Measurements from ENCODE around the gene TMEM131.

The TMEM131 gene

DNA sequence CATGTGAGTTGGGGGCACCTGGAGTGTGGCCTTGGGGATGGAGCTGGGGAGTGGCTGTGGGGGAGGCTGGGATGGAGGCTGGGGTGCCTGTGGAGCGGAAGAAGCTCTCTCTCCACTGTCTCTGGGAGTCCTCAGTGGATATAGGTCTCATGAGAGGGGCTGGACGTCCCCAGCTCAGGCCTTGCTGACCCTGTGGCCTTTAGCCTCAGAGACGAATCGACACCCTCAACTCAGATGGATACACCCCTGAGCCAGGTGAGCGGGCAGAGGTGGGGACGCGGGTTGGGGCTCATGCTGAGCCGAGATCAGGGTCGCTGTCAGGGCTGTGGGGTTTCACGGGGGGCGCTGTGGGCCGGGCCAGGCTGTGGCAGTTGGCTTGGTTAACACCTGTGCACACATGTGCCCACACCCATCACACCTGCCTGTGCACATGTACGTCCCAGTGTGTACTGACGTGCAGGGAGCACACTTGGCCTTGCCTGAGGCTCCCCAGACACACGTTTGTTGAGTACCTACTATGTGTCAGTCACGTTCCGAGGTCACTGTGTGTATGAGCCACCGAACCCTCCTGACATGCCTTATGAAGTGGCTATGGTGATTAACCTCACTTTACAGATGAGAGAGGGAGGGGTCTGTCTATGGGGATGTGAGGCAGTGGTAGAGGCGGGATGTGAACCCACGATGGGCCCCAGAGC is 262.3 kb downstream of the TMEM131 start:
- no peaks in the 10 kb centered on the region for H3K4me1 ChIP-seq (ENCODE audit: control insufficient read depth in 1 of 2, insufficient read depth in 2 of 2, low read length in 2 of 2)
- H3K9ac ChIP-seq (ENCODE audit: low read length): no peak overlapping the region
- no peak overlapping the region for H3K4me3 ChIP-seq (ENCODE audit: low read depth, low read length)
- peak overlapping the region; percentile 37 for H3K23ac ChIP-seq (ENCODE audit: low read length)
- no peak overlapping the region for H4K12ac ChIP-seq (ENCODE audit: low read depth, low read length)
- H3K79me2 ChIP-seq (ENCODE audit: control insufficient read depth, insufficient read depth, low read length, poor library complexity): no peaks in the 10 kb centered on the region
- no peak for DNase-seq
- no peak overlapping the region for H4K8ac ChIP-seq (ENCODE audit: low read depth, low read length)
- no peak overlapping the region for H3K14ac ChIP-seq (ENCODE audit: low read length)
- H2AK5ac ChIP-seq (ENCODE audit: low read length): no peak overlapping the region
- no peak overlapping the region for H4K91ac ChIP-seq (ENCODE audit: low read depth, low read length)
- no peak overlapping the region for H2BK120ac ChIP-seq (ENCODE audit: insufficient read depth, low read length, poor library complexity)
- H3K27ac ChIP-seq (ENCODE audit: low read depth, low read length): no peak overlapping the region
- no peaks in the 10 kb centered on the region for H3K36me3 ChIP-seq (ENCODE audit: control insufficient read depth in 1 of 2, insufficient read depth in 2 of 2, low read length in 2 of 2)
- no peaks in the 10 kb centered on the region for H3K79me1 ChIP-seq (ENCODE audit: low read length)
- H3K9me3 ChIP-seq (ENCODE audit: insufficient read depth, low read depth, low read length): peaks cover 12% of the 10 kb centered on the region
- no peak overlapping the region for H3K4ac ChIP-seq (ENCODE audit: low read depth, low read length)
- H2AFZ ChIP-seq (ENCODE audit: insufficient read depth, low read length, poor library complexity): no peak overlapping the region
- no peak overlapping the region for H2BK12ac ChIP-seq (ENCODE audit: low read length)
- no CpG with 5 or more reads among the region's 20 CpGs for WGBS (ENCODE audit: extremely low coverage, insufficient coverage, insufficient read length)
- no peak overlapping the region for H2BK5ac ChIP-seq (ENCODE audit: low read depth, low read length, poor library complexity)
- no peak overlapping the region for H3K18ac ChIP-seq (ENCODE audit: low read length)
- no peak overlapping the region for H3K4me2 ChIP-seq (ENCODE audit: low read length)
- no peaks in the 10 kb centered on the region for H3K27me3 ChIP-seq (ENCODE audit: insufficient read depth, low read length)

DNA sequence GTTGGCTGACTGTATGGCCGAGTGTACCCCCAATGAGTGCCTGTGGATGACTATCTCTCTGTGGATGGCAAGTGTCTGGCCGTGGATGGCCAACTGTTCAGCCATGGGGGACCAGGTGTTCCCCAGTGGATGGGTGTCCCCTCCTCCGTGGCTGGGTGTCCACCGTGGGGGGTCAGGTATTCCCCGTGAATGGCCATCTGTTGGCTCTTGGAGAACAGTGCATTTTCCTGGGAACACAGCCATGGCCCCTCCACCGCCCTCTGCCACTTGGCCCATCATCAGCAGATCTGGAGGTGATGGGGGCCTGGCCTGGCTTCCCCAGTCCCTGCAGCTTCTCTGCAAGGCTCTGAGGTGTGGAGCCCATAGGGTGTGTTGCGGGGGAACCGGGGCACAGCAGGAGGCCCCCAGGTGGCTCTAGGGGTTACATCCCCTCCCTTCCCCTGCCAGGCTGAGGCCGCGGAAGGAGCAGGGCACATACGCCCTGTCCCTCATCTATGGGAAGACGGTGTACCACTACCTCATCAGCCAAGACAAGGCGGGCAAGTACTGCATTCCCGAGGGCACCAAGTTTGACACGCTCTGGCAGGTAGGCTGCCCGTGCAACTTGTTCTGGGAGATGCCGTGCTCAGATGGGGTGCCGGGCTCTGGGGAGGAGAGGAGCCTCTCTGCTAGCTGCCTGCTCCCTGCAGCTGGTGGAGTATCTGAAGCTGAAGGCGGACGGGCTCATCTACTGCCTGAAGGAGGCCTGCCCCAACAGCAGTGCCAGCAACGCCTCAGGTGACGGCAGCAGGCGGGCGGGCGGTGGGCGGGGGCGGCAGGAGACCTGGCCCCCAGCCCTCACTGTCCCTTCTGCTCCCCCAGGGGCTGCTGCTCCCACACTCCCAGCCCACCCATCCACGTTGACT is 263.1 kb downstream of the TMEM131 start:
- Histone ChIP-seq H2BK12ac (ENCODE audit: low read length) (no peak overlapping the region), H3K79me1 (ENCODE audit: low read length) (no peaks in the 10 kb centered on the region), H3K4me3 (ENCODE audit: low read depth, low read length) (no peak overlapping the region), H3K23ac (ENCODE audit: low read length) (no peak overlapping the region), H4K8ac (ENCODE audit: low read depth, low read length) (no peak overlapping the region), H4K91ac (ENCODE audit: low read depth, low read length) (no peak overlapping the region), H2AK5ac (ENCODE audit: low read length) (no peak overlapping the region), H3K9me3 (ENCODE audit: insufficient read depth, low read depth, low read length) (peaks cover 15% of the 10 kb centered on the region), H2BK5ac (ENCODE audit: low read depth, low read length, poor library complexity) (no peak overlapping the region), H3K36me3 (ENCODE audit: control insufficient read depth in 1 of 2, insufficient read depth in 2 of 2, low read length in 2 of 2) (no peaks in the 10 kb centered on the region), H3K27ac (ENCODE audit: low read depth, low read length) (no peak overlapping the region), H3K9ac (ENCODE audit: low read length) (no peak overlapping the region), H3K4ac (ENCODE audit: low read depth, low read length) (no peak overlapping the region), H3K14ac (ENCODE audit: low read length) (no peak overlapping the region), H3K79me2 (ENCODE audit: control insufficient read depth, insufficient read depth, low read length, poor library complexity) (no peaks in the 10 kb centered on the region), H3K4me2 (ENCODE audit: low read length) (no peak overlapping the region), H3K18ac (ENCODE audit: low read length) (no peak overlapping the region), H2BK120ac (ENCODE audit: insufficient read depth, low read length, poor library complexity) (no peak overlapping the region), H3K27me3 (ENCODE audit: insufficient read depth, low read length) (no peaks in the 10 kb centered on the region), H4K12ac (ENCODE audit: low read depth, low read length) (no peak overlapping the region), H2AFZ (ENCODE audit: insufficient read depth, low read length, poor library complexity) (no peak overlapping the region), H3K4me1 (ENCODE audit: control insufficient read depth in 1 of 2, insufficient read depth in 2 of 2, low read length in 2 of 2) (no peaks in the 10 kb centered on the region)
- WGBS (ENCODE audit: extremely low coverage, insufficient coverage, insufficient read length): no CpG with 5 or more reads among the region's 28 CpGs
- no peak for DNase-seq

DNA sequence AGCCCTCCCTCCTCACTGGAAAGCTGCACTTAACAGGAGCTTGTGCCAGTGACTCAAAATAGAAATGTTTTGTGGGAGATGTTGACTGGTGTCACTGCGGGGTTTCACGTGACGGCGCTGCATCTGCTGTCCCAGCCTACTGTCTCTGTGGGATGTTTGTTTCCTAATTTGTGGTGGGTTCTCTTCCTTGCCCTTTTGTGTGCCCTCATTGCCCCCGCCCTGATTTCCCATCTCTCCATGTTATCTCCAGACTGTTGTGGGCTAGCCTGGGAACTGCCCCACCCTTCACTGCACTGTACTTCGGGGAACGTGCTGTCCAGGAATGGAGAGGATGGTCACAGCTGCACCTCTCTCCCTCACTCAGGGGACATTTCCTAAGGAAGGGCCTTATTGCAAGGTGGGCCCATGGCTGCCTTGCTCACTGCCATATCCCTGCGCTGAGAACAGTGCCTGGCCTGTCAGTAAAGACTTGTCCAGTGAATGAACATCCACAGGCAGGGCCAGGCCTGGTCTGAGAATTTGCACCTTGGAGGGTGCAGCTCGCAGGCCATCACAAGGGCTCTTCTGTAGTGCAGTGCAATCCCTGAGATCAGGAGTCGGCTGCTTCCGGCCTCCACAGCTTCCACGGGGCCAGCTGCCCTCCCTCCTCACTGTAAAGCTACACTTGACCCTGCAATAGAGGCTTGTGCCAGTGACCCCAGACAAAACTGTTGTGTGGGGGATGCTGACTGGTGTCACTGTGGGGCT is 264.3 kb downstream of the TMEM131 start:
- no peak overlapping the region for H2BK120ac ChIP-seq (ENCODE audit: insufficient read depth, low read length, poor library complexity)
- H3K4me3 ChIP-seq (ENCODE audit: low read depth, low read length): no peak overlapping the region
- H3K14ac ChIP-seq (ENCODE audit: low read length): no peak overlapping the region
- no peak overlapping the region for H2AK5ac ChIP-seq (ENCODE audit: low read length)
- peaks cover 14% of the 10 kb centered on the region for H3K9me3 ChIP-seq (ENCODE audit: insufficient read depth, low read depth, low read length)
- no peak overlapping the region for H2AFZ ChIP-seq (ENCODE audit: insufficient read depth, low read length, poor library complexity)
- H2BK12ac ChIP-seq (ENCODE audit: low read length): no peak overlapping the region
- peaks cover 0 to 1% of the 10 kb centered on the region in 2 experiments for H3K4me1 ChIP-seq (ENCODE audit: control insufficient read depth in 1 of 2, insufficient read depth in 2 of 2, low read length in 2 of 2)
- H3K23ac ChIP-seq (ENCODE audit: low read length): no peak overlapping the region
- H3K79me2 ChIP-seq (ENCODE audit: control insufficient read depth, insufficient read depth, low read length, poor library complexity): no peaks in the 10 kb centered on the region
- H3K79me1 ChIP-seq (ENCODE audit: low read length): no peaks in the 10 kb centered on the region
- no peak overlapping the region for H3K9ac ChIP-seq (ENCODE audit: low read length)
- H2BK5ac ChIP-seq (ENCODE audit: low read depth, low read length, poor library complexity): no peak overlapping the region
- H3K27ac ChIP-seq (ENCODE audit: low read depth, low read length): no peak overlapping the region
- no peak overlapping the region for H4K91ac ChIP-seq (ENCODE audit: low read depth, low read length)
- H4K8ac ChIP-seq (ENCODE audit: low read depth, low read length): no peak overlapping the region
- H3K36me3 ChIP-seq (ENCODE audit: control insufficient read depth in 1 of 2, insufficient read depth in 2 of 2, low read length in 2 of 2): no peaks in the 10 kb centered on the region
- no peak overlapping the region for H3K4me2 ChIP-seq (ENCODE audit: low read length)
- no CpG with 5 or more reads among the region's 12 CpGs for WGBS (ENCODE audit: extremely low coverage, insufficient coverage, insufficient read length)
- no peak for DNase-seq
- no peak overlapping the region for H4K12ac ChIP-seq (ENCODE audit: low read depth, low read length)
- no peak overlapping the region for H3K4ac ChIP-seq (ENCODE audit: low read depth, low read length)
- no peak overlapping the region for H3K18ac ChIP-seq (ENCODE audit: low read length)
- H3K27me3 ChIP-seq (ENCODE audit: insufficient read depth, low read length): no peaks in the 10 kb centered on the region

DNA sequence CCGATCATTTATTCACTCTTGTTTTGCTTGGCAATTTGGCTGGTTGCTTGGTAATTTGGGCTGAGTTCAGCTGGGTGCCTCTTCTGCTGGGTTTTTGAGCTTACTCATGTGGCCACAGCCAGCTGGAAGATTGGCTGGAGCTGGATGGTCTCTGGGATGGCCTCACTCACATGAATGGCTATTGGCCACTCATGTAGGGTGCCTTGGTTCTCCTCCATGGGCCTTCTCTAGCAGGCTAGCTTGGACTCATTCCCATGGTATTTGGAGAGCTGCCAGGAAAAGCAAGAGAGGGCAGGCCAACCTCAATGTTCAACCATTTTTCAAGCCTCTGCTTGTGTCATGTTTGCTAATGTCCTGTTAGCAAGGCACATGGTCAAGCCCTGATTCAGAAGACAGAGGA is 265.5 kb downstream of the TMEM131 start:
- Histone ChIP-seq H2BK12ac (ENCODE audit: low read length) (no peak overlapping the region), H4K12ac (ENCODE audit: low read depth, low read length) (no peak overlapping the region), H3K14ac (ENCODE audit: low read length) (no peak overlapping the region), H2AFZ (ENCODE audit: insufficient read depth, low read length, poor library complexity) (no peak overlapping the region), H3K4me1 (ENCODE audit: control insufficient read depth in 1 of 2, insufficient read depth in 2 of 2, low read length in 2 of 2) (peaks cover 4% of the 10 kb centered on the region in 2 experiments), H3K27me3 (ENCODE audit: insufficient read depth, low read length) (no peaks in the 10 kb centered on the region), H2BK5ac (ENCODE audit: low read depth, low read length, poor library complexity) (no peak overlapping the region), H2AK5ac (ENCODE audit: low read length) (no peak overlapping the region), H4K8ac (ENCODE audit: low read depth, low read length) (no peak overlapping the region), H3K27ac (ENCODE audit: low read depth, low read length) (no peak overlapping the region), H3K23ac (ENCODE audit: low read length) (no peak overlapping the region), H3K79me1 (ENCODE audit: low read length) (no peaks in the 10 kb centered on the region), H3K36me3 (ENCODE audit: control insufficient read depth in 1 of 2, insufficient read depth in 2 of 2, low read length in 2 of 2) (no peaks in the 10 kb centered on the region), H4K91ac (ENCODE audit: low read depth, low read length) (no peak overlapping the region), H2BK120ac (ENCODE audit: insufficient read depth, low read length, poor library complexity) (no peak overlapping the region), H3K9me3 (ENCODE audit: insufficient read depth, low read depth, low read length) (peaks cover 14% of the 10 kb centered on the region), H3K18ac (ENCODE audit: low read length) (no peak overlapping the region), H3K4me2 (ENCODE audit: low read length) (no peak overlapping the region), H3K4ac (ENCODE audit: low read depth, low read length) (no peak overlapping the region), H3K79me2 (ENCODE audit: control insufficient read depth, insufficient read depth, low read length, poor library complexity) (no peaks in the 10 kb centered on the region), H3K9ac (ENCODE audit: low read length) (no peak overlapping the region), H3K4me3 (ENCODE audit: low read depth, low read length) (no peak overlapping the region)
- no CpG with 5 or more reads among the region's 1 CpG for WGBS (ENCODE audit: extremely low coverage, insufficient coverage, insufficient read length)
- DNase-seq: no peak
